ENCODE results near the gene ACCSL.

Gene ACCSL

GRCh38 chr11:44010789-44011251 is 37.0 kb upstream of the ACCSL start:
- in situ Hi-C loops (cut with MboI; ENCODE audit: low sequenced_read_pairs), result no loop called here

GRCh38 chr11:44011797-44012196 is 36.0 kb upstream of the ACCSL start:
- H3K9me3 ChIP-seq, result no peaks in the 10 kb centered on the region
- no peak overlapping the region for H3K4me3 ChIP-seq
- no peaks in the 10 kb centered on the region for H3K4me1 ChIP-seq
- in situ Hi-C loops (cut with MboI; ENCODE audit: low sequenced_read_pairs), result no loop called here
- no peaks in the 10 kb centered on the region for H3K36me3 ChIP-seq (replicated peaks)
- no peak for DNase-seq (ENCODE audit: low spot score in 2 of 2)
- H3K27me3 ChIP-seq (ENCODE audit: low read depth), result peaks cover 16% of the 10 kb centered on the region

More at GRCh38 chr11:44010789-44011251, 37.0 kb upstream of the ACCSL start:
- H3K9me3 ChIP-seq, result no peaks in the 10 kb centered on the region
- no peaks in the 10 kb centered on the region for H3K36me3 ChIP-seq (replicated peaks)
- H3K27me3 ChIP-seq (ENCODE audit: low read depth), result peaks cover 16% of the 10 kb centered on the region
- no peaks in the 10 kb centered on the region for H3K4me1 ChIP-seq
- DNase-seq (ENCODE audit: low spot score in 2 of 2), result peak in 1 of 2 experiments; percentile 4
- no peak overlapping the region for H3K4me3 ChIP-seq

- in situ Hi-C loops (cut with MboI; ENCODE audit: low sequenced_read_pairs), result no loop called here
- Histone ChIP-seq H3K27me3 (ENCODE audit: low read depth) (peaks cover 27% of the 10 kb centered on the region), H3K36me3 (replicated peaks) (no peaks in the 10 kb centered on the region), H3K4me3 (no peak overlapping the region), H3K4me1 (no peaks in the 10 kb centered on the region), H3K9me3 (no peaks in the 10 kb centered on the region)
- DNase-seq (ENCODE audit: low spot score in 2 of 2), result no peak
Observed at GRCh38 chr11:44014968-44015623, 32.7 kb upstream of the ACCSL start.

GRCh38 chr11:44015624-44016007 is 32.2 kb upstream of the ACCSL start:
- no peak overlapping the region for H3K4me3 ChIP-seq

GRCh38 chr11:44016131-44016530 is 31.6 kb upstream of the ACCSL start:
- DNase-seq (ENCODE audit: low spot score in 2 of 2), result no peak
- Histone ChIP-seq H3K4me3 (no peak overlapping the region), H3K36me3 (replicated peaks) (no peaks in the 10 kb centered on the region), H3K4me1 (no peaks in the 10 kb centered on the region), H3K9me3 (no peaks in the 10 kb centered on the region), H3K27me3 (ENCODE audit: low read depth) (peaks cover 20% of the 10 kb centered on the region)
- in situ Hi-C loops (cut with MboI; ENCODE audit: low sequenced_read_pairs), result no loop called here

More at GRCh38 chr11:44015624-44016007, 32.2 kb upstream of the ACCSL start:
- in situ Hi-C loops (cut with MboI; ENCODE audit: low sequenced_read_pairs), result no loop called here
- peaks cover 25% of the 10 kb centered on the region for H3K27me3 ChIP-seq (ENCODE audit: low read depth)
- no peaks in the 10 kb centered on the region for H3K4me1 ChIP-seq
- DNase-seq (ENCODE audit: low spot score in 2 of 2), result no peak
- H3K9me3 ChIP-seq, result no peaks in the 10 kb centered on the region
- H3K36me3 ChIP-seq (replicated peaks), result no peaks in the 10 kb centered on the region

GRCh38 chr11:44016546-44017442 is 31.0 kb upstream of the ACCSL start:
- Histone ChIP-seq H3K4me3 (no peak overlapping the region), H3K27me3 (ENCODE audit: low read depth) (peaks cover 14% of the 10 kb centered on the region; the same call in 1 of the 2 replicates), H3K36me3 (replicated peaks) (no peaks in the 10 kb centered on the region), H3K9me3 (no peaks in the 10 kb centered on the region), H3K4me1 (no peaks in the 10 kb centered on the region)
- no peak for DNase-seq (ENCODE audit: low spot score in 2 of 2)
- in situ Hi-C loops (cut with MboI; ENCODE audit: low sequenced_read_pairs), result no loop called here

GRCh38 chr11:44017443-44018126 is 30.2 kb upstream of the ACCSL start:
- no peaks in the 10 kb centered on the region for H3K36me3 ChIP-seq (replicated peaks)
- H3K4me1 ChIP-seq, result no peaks in the 10 kb centered on the region
- no peak overlapping the region for H3K4me3 ChIP-seq
- no peak for DNase-seq (ENCODE audit: low spot score in 2 of 2)
- no peaks in the 10 kb centered on the region for H3K9me3 ChIP-seq
- peaks cover 12% of the 10 kb centered on the region; the same call in 1 of the 2 replicates for H3K27me3 ChIP-seq (ENCODE audit: low read depth)
- in situ Hi-C loops (cut with MboI; ENCODE audit: low sequenced_read_pairs), result no loop called here

GRCh38 chr11:44018127-44018521 is 29.7 kb upstream of the ACCSL start:
- Histone ChIP-seq H3K4me3 (no peak overlapping the region), H3K36me3 (replicated peaks) (no peaks in the 10 kb centered on the region), H3K27me3 (ENCODE audit: low read depth) (peaks cover 12% of the 10 kb centered on the region; the same call in 1 of the 2 replicates), H3K4me1 (no peaks in the 10 kb centered on the region), H3K9me3 (no peaks in the 10 kb centered on the region)
- in situ Hi-C loops (cut with MboI; ENCODE audit: low sequenced_read_pairs), result no loop called here
- DNase-seq (ENCODE audit: low spot score in 2 of 2), result no peak

GRCh38 chr11:44018829-44019228 is 29.0 kb upstream of the ACCSL start:
- in situ Hi-C loops (cut with MboI; ENCODE audit: low sequenced_read_pairs), result no loop called here
- Histone ChIP-seq H3K36me3 (replicated peaks) (no peaks in the 10 kb centered on the region), H3K9me3 (peaks cover under 1% of the 10 kb centered on the region; the same call in 1 of the 2 replicates), H3K4me3 (no peak overlapping the region), H3K27me3 (ENCODE audit: low read depth) (peaks cover 12% of the 10 kb centered on the region; the same call in 1 of the 2 replicates), H3K4me1 (no peaks in the 10 kb centered on the region)
- no peak for DNase-seq (ENCODE audit: low spot score in 2 of 2)

- peaks cover 2% of the 10 kb centered on the region; the same call in 1 of the 2 replicates for H3K9me3 ChIP-seq
- no peaks in the 10 kb centered on the region for H3K4me1 ChIP-seq
- H3K4me3 ChIP-seq, result no peak overlapping the region
- H3K27me3 ChIP-seq (ENCODE audit: low read depth), result peaks cover under 1% of the 10 kb centered on the region
- no peaks in the 10 kb centered on the region for H3K36me3 ChIP-seq (replicated peaks)
- no peak for DNase-seq (ENCODE audit: low spot score in 2 of 2)
- in situ Hi-C loops (cut with MboI; ENCODE audit: low sequenced_read_pairs), result no loop called here
Observed at GRCh38 chr11:44024977-44025376, 22.8 kb upstream of the ACCSL start.

GRCh38 chr11:44025727-44026126 is 22.1 kb upstream of the ACCSL start:
- DNase-seq (ENCODE audit: low spot score in 2 of 2), result no peak
- H3K4me1 ChIP-seq, result no peaks in the 10 kb centered on the region
- no peaks in the 10 kb centered on the region for H3K36me3 ChIP-seq (replicated peaks)
- H3K9me3 ChIP-seq, result peaks cover 2% of the 10 kb centered on the region; the same call in 1 of the 2 replicates
- no peaks in the 10 kb centered on the region; the same call in none of the 2 replicates for H3K27me3 ChIP-seq (ENCODE audit: low read depth)
- H3K4me3 ChIP-seq, result no peak overlapping the region
- in situ Hi-C loops (cut with MboI; ENCODE audit: low sequenced_read_pairs), result no loop called here

GRCh38 chr11:44028401-44028800 is 19.4 kb upstream of the ACCSL start:
- Histone ChIP-seq H3K4me3 (no peak overlapping the region), H3K9me3 (peaks cover 2% of the 10 kb centered on the region; the same call in 1 of the 2 replicates), H3K4me1 (no peaks in the 10 kb centered on the region), H3K36me3 (replicated peaks) (no peaks in the 10 kb centered on the region), H3K27me3 (ENCODE audit: low read depth) (no peaks in the 10 kb centered on the region; the same call in none of the 2 replicates)
- no peak for DNase-seq (ENCODE audit: low spot score in 2 of 2)
- in situ Hi-C loops (cut with MboI; ENCODE audit: low sequenced_read_pairs), result no loop called here

GRCh38 chr11:44028816-44029506 is 18.8 kb upstream of the ACCSL start:
- Histone ChIP-seq H3K9me3 (no peaks in the 10 kb centered on the region; the same call in 1 of the 2 replicates), H3K36me3 (replicated peaks) (no peaks in the 10 kb centered on the region), H3K4me3 (no peak overlapping the region), H3K27me3 (ENCODE audit: low read depth) (no peaks in the 10 kb centered on the region; the same call in none of the 2 replicates), H3K4me1 (no peaks in the 10 kb centered on the region)
- DNase-seq (ENCODE audit: low spot score in 2 of 2), result no peak
- in situ Hi-C loops (cut with MboI; ENCODE audit: low sequenced_read_pairs), result no loop called here

Data from HAP-1 (cell line).